Measurements from ENCODE around the gene STIMATE.

The STIMATE gene

GRCh38 chr3:52897130-52898122 is at the start of gene STIMATE:
STIMATE (minus strand) TSS chr3:52897548; CDS start chr3:52897450, 98 bp downstream.
- in situ Hi-C loops (cut with HindIII; ENCODE audit: low sequenced_read_pairs), result loop anchor here (5.0 kb wide), 1 partner anchor 60 kb away; the partner anchor contains the start of gene MUSTN1

DNA sequence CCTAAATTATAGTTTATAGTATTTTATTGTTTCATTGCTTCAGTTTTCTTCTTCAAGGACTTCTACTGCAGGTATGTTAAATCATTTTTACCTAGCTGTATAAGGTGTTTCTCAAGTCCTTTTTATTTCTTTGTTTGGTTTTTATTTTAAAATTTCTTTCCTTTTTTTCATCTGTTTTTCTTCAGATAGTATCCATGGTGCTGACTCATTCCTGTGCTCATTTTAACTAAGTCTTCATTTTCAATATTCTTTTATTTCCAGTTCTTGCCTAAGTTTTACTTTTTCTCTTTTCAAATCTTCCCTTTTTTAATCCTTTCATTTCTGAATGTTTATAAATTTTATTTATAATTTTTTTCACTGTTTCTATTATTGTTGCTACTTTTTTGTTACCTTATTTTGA is 42.3 kb upstream of the STIMATE start:
- in situ Hi-C loops (cut with HindIII; ENCODE audit: low sequenced_read_pairs), result no loop called here

- in situ Hi-C loops (cut with HindIII; ENCODE audit: low sequenced_read_pairs), result no loop called here
Measured at GRCh38 chr3:52934630-52935530, 37.5 kb upstream of the STIMATE start.

GRCh38 chr3:52931889-52932288 is 34.5 kb upstream of the STIMATE start:
- in situ Hi-C loops (cut with HindIII; ENCODE audit: low sequenced_read_pairs), result no loop called here

DNA sequence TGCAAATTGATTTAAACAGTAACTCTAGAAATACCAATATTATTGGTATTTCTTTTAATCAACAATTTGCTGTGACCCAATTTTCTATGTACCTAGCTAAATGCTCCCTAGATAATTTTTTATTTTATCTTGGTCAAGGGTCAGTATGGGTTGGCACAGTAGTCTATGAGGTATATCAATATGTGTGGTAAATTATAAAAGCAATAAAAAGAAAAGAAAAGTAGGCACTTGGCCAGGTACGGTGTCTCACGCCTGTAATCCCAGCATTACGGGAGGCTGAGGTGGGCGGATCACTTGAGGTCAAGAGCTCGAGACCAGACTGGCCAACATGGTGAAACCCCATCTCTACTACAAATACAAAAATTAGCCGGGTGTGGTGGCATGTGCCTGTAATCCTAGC is 34.0 kb upstream of the STIMATE start:
- in situ Hi-C loops (cut with HindIII; ENCODE audit: low sequenced_read_pairs), result no loop called here

DNA sequence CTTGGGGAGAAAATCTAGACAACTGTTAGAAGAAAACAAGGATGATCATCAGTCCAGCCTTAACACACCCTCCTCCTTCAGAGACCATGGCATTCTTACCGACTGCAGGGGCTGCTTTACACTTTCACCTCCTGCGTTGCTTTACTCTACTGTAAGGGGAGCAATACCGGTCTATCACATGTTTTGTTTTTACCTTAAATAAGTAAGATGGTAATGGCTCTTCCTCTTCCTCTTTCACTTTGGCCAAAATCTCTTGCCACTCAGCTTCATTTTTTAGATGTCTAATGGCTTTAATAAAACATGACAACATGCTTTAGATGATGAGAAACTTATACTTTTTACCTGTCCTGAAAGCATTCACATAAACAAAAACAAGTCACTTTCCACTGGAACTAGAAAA is 33.4 kb upstream of the STIMATE start:
- in situ Hi-C loops (cut with HindIII; ENCODE audit: low sequenced_read_pairs), result no loop called here

- in situ Hi-C loops (cut with HindIII; ENCODE audit: low sequenced_read_pairs), result loop anchor here (5.0 kb wide), 1 partner anchor 46 kb away; no protein-coding TSS in a partner anchor
Measured at GRCh38 chr3:52926554-52926953, 29.2 kb upstream of the STIMATE start.

DNA sequence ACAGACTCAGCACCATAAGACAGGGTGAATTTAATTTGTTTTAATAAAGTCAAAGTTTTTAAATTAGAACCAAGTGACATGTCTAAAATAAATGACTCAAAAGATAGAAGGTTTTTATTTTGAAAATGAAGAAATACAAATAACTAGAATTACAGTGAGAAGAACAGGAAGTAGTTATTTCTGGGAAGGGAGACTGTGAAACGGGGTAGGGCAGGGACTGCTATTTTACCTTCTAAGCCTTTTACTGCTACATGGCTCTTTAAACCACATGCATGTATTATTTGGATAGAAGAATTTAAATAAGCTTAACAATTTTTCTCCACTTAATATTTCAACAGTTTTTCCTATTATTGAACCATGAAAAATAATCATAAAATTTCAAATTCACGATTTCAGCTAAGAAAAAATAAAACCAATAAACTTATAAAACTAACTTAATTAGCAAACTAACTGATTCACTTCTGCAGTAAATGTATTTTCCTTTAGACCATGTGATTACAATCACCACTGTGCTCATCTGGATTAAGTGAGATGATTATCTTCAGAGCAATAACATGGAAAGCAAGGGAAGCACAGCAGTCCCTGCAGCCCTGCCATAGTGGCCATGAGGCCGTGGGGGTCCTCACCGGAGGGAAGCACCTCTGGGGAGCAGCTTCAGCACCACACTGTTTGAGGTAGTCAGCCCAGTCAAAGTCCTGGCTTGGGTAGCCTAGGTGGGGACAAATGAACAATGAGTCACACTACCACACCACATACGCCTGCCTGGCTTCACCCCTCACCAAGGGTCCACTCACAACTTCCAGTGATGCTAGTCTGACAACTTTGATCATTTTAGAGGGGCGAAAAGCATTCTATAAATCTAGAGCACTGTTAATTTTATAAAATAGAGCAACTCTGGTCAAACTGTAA is 28.3 kb upstream of the STIMATE start:
- in situ Hi-C loops (cut with HindIII; ENCODE audit: low sequenced_read_pairs), result loop anchor here (5.0 kb wide), 1 partner anchor 47 kb away; no protein-coding TSS in a partner anchor

DNA sequence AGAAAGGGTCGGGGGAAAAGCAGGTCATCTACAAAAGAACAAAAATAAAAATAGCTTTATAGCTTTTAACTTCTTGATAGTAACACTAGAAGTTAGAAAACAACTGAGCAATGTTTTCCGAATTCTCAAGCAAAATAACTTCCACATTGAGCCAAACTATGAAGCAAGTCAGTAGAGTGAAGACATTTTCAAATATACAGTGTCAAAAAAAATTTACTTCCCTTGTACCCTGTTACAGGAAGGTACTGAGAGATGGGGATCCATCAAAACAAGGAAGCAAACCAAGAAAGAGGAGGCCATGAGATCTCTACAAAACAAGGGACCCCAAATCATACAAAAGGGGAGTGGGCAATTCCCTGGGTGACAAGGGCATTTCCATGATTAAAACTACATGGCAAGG is 26.6 kb upstream of the STIMATE start:
- in situ Hi-C loops (cut with HindIII; ENCODE audit: low sequenced_read_pairs), result no loop called here

GRCh38 chr3:52920841-52921240 is 23.5 kb upstream of the STIMATE start:
- in situ Hi-C loops (cut with HindIII; ENCODE audit: low sequenced_read_pairs), result no loop called here

DNA sequence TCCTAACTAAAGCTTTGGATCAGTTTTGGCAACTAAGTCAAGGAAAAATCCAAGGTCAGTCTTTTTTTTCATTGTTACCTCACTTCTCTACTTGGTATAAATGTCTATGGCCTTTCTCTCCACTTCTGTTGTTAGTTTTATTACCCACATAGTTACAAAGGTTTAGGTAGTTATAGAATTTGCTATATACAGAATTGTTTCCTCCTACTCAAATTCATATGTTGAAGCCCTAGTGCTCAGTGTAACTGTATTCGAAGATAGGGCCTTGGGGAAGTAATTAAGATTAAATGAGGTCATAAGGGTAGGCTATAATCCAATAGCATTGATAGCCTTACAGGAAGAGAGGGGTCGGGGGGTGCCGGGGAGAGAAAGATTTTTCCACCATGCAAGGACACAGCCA is 19.7 kb upstream of the STIMATE start:
- in situ Hi-C loops (cut with HindIII; ENCODE audit: low sequenced_read_pairs), result no loop called here

- in situ Hi-C loops (cut with HindIII; ENCODE audit: low sequenced_read_pairs), result no loop called here
Measured at GRCh38 chr3:52915294-52915693, 17.9 kb upstream of the STIMATE start.

- in situ Hi-C loops (cut with HindIII; ENCODE audit: low sequenced_read_pairs), result no loop called here
Measured at GRCh38 chr3:52912885-52913731, 15.8 kb upstream of the STIMATE start.

- in situ Hi-C loops (cut with HindIII; ENCODE audit: low sequenced_read_pairs), result no loop called here
Measured at GRCh38 chr3:52910823-52911222, 13.5 kb upstream of the STIMATE start.

- in situ Hi-C loops (cut with HindIII; ENCODE audit: low sequenced_read_pairs), result no loop called here
Measured at GRCh38 chr3:52907497-52907896, 10.1 kb upstream of the STIMATE start.

DNA sequence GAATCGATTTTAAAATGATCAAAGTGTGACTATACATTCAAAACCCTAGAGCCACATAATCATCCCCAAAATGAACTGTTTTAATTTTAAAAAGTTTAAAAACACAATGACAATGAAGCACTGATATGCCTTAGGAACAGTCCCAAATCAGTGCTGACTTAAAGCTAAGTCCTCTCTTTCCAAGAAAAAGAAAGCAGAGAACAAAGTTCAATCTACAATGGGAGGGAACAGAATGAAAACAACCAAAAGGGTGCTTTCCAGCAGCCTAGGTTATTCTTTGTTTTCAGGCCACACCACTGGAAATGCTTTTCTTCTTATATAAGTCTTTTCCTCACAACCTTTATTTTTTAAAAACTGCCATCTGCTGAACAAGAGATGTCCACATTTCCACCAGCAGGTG is 7.2 kb upstream of the STIMATE start:
- in situ Hi-C loops (cut with HindIII; ENCODE audit: low sequenced_read_pairs), result no loop called here

GRCh38 chr3:52904000-52904399 is 6.7 kb upstream of the STIMATE start:
- in situ Hi-C loops (cut with HindIII; ENCODE audit: low sequenced_read_pairs), result no loop called here

GRCh38 chr3:52896613-52897012 is 735 bp downstream of the STIMATE start:
- in situ Hi-C loops (cut with HindIII; ENCODE audit: low sequenced_read_pairs), result loop anchor here (5.0 kb wide), 1 partner anchor 59 kb away; the partner anchor contains the start of gene MUSTN1

GRCh38 chr3:52896151-52896550 is 1.2 kb downstream of the STIMATE start:
- in situ Hi-C loops (cut with HindIII; ENCODE audit: low sequenced_read_pairs), result loop anchor here (5.0 kb wide), 1 partner anchor 59 kb away; the partner anchor contains the start of gene MUSTN1
